Breast epithelium (tissue), 4 donors: ENCODE data around the gene TNP2. TPM values are rescaled to one million over a fixed set of nuclear protein-coding genes. Genes with fewer than 3 reads are reported as not detected.

Source experiments
- DNase-seq, 2 donors: peaks; one replicate each; pipeline ENCODE4 v3.0.0-alpha.2; 2019; ENCODE audit warnings: low spot score in 2 of 2
- H3K27ac ChIP-seq, 2 donors: fragments of 200-600 bp; sonication (generic) in 1 of 2; one replicate each; pipeline ENCODE4 v1.5.1; 2016 to 2019; ENCODE audit warnings: mild to moderate bottlenecking in 1 of 2
- H3K27me3 ChIP-seq, 2 donors: fragments of 200-600 bp; sonication (generic) in 1 of 2; one replicate each; pipeline versions ENCODE4 v1.5.1 to v1.6.0; 2017 to 2019; ENCODE audit warnings: control low read depth in 1 of 2, mild to moderate bottlenecking in 1 of 2
- H3K36me3 ChIP-seq: fragments of 200-600 bp; one replicate; pipeline ENCODE4 v1.5.1; 2019
- H3K4me1 ChIP-seq, 2 donors: fragments of 200-600 bp; sonication (generic); one replicate each; pipeline ENCODE4 v1.5.1; 2016 to 2019; ENCODE audit warnings: control low read depth in 1 of 2
- H3K4me3 ChIP-seq, 3 donors: fragments of 200-600 bp; sonication (generic); 1 replicate in 2 of 3; 2 replicates in 1 of 3; pipeline ENCODE4 v1.5.1; 2016 to 2019; ENCODE audit warnings: mild to moderate bottlenecking in 3 of 3, moderate library complexity in 2 of 3
- H3K9me3 ChIP-seq, 2 donors: fragments of 200-600 bp; sonication (generic) in 1 of 2; one replicate each; pipeline ENCODE4 v1.5.1; 2016 to 2019; ENCODE audit warnings: control low read depth in 1 of 2
- CTCF ChIP-seq, 3 donors: fragments of 450-650 bp; IDR thresholded peaks; one replicate each; pipeline ENCODE4 v1.5.1; 2016 to 2017; ENCODE audit warnings: antibody characterized with exemption in 3 of 3, mild to moderate bottlenecking in 3 of 3, moderate library complexity in 3 of 3
- POLR2A ChIP-seq: fragments of 450-650 bp; IDR thresholded peaks from one replicate; pipeline ENCODE4 v1.6.1; 2016; ENCODE audit warnings: antibody characterized with exemption, mild to moderate bottlenecking, moderate library complexity
- POLR2AphosphoS5 ChIP-seq, 3 donors: sonication (generic); formaldehyde crosslinking; IDR thresholded peaks; one replicate each; pipeline ENCODE4 v1.6.1; 2017; ENCODE audit warnings: antibody characterized with exemption in 3 of 3
- intact Hi-C: fragments of 100-400 bp; cut with DNase I; formaldehyde crosslinking; loops from one replicate; pipeline ENCODE4 v1.15.1; 2023; ENCODE audit warnings: low total_unique reads
- total RNA-seq, 3 donors: library from RNA; depleted of rRNA; stranded (reverse); fragments of >200 nt; gene quantifications; one replicate each; pipeline ENCODE4 v1.1.0, GENCODE V29; 2016

The TNP2 gene
- total RNA-seq, 3 donors from 2014 or later: not detected

DNA sequence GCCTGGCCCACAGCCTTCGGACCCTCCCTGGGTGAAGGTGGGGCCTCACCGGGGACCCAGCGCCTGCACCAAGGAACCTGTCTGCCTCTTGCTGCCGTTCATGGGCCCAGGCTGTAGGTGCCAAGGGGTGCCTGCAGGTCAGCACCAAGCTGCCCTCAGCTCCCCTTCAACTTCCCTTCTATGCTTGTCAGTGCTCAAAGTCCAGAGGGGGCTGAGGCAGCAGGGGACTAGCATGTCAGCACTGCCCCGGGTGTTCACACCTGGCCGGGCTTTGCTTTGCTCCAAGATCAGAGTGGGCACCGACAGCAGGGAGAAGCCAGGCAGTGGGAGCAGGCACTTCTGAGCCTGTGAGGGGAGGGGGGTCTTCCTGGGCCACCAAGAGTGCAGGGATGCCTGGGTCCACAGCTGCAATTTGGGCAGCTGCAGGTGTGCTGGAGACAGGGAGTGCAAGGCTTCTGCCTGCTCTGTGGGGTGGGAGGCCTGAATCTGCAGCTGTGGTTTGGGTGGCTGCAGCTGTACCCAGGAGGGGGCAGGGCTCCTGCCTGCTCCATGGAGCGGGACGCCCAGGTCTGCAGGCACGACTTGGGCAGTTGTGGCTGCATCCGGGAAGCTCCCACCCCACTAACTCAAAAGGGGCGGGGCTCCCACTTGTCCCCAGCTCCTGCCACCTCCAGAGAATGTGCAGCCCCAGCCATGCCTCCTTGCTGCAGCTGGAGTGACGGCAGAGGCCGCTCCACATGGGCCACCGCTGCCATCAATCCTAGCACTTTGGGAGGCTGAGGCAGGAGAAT lies 39.6 kb upstream of the TNP2 start:
- no peak for TF ChIP-seq POLR2AphosphoS5 (IDR thresholded peaks at IDR 0.05)
- no peak for TF ChIP-seq CTCF (IDR thresholded peaks at IDR 0.05)
- no peak for TF ChIP-seq POLR2A
- no peaks in the 10 kb centered on the region for H3K9me3 ChIP-seq
- H3K4me3 ChIP-seq: no peak overlapping the region
- no peaks in the 10 kb centered on the region for H3K27me3 ChIP-seq
- intact Hi-C loops: no loop called here
- no peak for DNase-seq
- H3K4me1 ChIP-seq: no peaks in the 10 kb centered on the region
- H3K27ac ChIP-seq: no peak overlapping the region
- H3K36me3 ChIP-seq: no peaks in the 10 kb centered on the region

- Histone ChIP-seq H3K27me3 (no peaks in the 10 kb centered on the region), H3K9me3 (no peaks in the 10 kb centered on the region), H3K27ac (no peak overlapping the region), H3K4me1 (no peaks in the 10 kb centered on the region), H3K4me3 (no peak overlapping the region), H3K36me3 (no peaks in the 10 kb centered on the region)
- intact Hi-C loops: no loop called here
- TF ChIP-seq POLR2AphosphoS5 (IDR thresholded peaks at IDR 0.05): no peak
- TF ChIP-seq CTCF (IDR thresholded peaks at IDR 0.05): no peak
- DNase-seq: no peak
Measured at GRCh38 chr16:11307639-11308492, 38.7 kb upstream of the TNP2 start.

GRCh38 chr16:11306997-11307638 lies 38.0 kb upstream of the TNP2 start:
- TF ChIP-seq POLR2A: no peak
- TF ChIP-seq CTCF (IDR thresholded peaks at IDR 0.05): no peak
- Histone ChIP-seq H3K9me3 (no peaks in the 10 kb centered on the region), H3K4me3 (no peak overlapping the region), H3K27me3 (no peaks in the 10 kb centered on the region), H3K4me1 (no peaks in the 10 kb centered on the region), H3K36me3 (no peaks in the 10 kb centered on the region), H3K27ac (no peak overlapping the region)
- DNase-seq: no peak
- intact Hi-C loops: no loop called here

DNA sequence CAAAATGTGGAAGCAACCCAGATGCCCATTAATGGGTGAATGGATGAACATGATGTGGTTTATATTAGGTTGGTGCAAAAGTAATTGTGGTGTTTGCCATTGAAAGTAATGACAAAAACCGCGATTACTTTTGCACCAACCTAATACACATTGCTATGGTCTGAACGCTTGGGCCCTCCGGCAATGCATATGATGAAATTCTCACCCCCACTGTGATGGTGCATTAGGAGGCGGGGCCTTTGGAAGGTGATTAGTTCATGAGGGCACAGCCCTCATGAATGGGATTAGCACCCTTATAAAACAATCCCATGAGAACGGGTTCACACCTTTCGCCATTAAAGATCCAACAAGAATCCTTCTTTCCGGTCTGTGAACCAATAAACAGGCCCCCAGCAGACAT lies 37.3 kb upstream of the TNP2 start:
- Histone ChIP-seq H3K27ac (no peak overlapping the region), H3K9me3 (no peaks in the 10 kb centered on the region), H3K4me1 (no peaks in the 10 kb centered on the region), H3K27me3 (no peaks in the 10 kb centered on the region), H3K36me3 (no peaks in the 10 kb centered on the region), H3K4me3 (no peak overlapping the region)
- DNase-seq: no peak
- no peak for TF ChIP-seq POLR2A
- no peak for TF ChIP-seq POLR2AphosphoS5 (IDR thresholded peaks at IDR 0.05)
- no peak for TF ChIP-seq CTCF (IDR thresholded peaks at IDR 0.05)
- intact Hi-C loops: no loop called here
